Right lobe of liver (tissue), 6 donors: ENCODE measurements around the gene CCNF. TPM values are rescaled to one million over a fixed set of nuclear protein-coding genes. Genes with fewer than 3 reads are reported as not detected.

Source experiments
- ATAC-seq, 4 donors: fragments of 200-7000 bp; cut with Tn5 transposase; one replicate each; pipeline ENCODE4 v1.9.1; 2020; ENCODE audit warnings: mild to moderate bottlenecking in 4 of 4, moderate library complexity in 4 of 4
- DNase-seq, 3 donors: peaks; one replicate each; pipeline ENCODE4 v3.0.0-alpha.2; 2020
- H3K27ac ChIP-seq, 3 donors: fragments of 200-600 bp; one replicate each; pipeline ENCODE4 v1.8.0; 2022
- H3K27me3 ChIP-seq, 2 donors: fragments of 200-600 bp; one replicate each; pipeline ENCODE4 v1.8.0; 2022
- H3K36me3 ChIP-seq, 4 donors: fragments of 200-600 bp; sonication (generic) in 1 of 4; one replicate each; pipeline versions ENCODE4 v1.5.1 to v1.8.0; 2017 to 2022; ENCODE audit warnings: control low read depth in 1 of 4
- H3K4me1 ChIP-seq, 4 donors: fragments of 200-600 bp; sonication (generic) in 1 of 4; one replicate each; pipeline versions ENCODE4 v1.5.1 to v1.8.0; 2017 to 2022; ENCODE audit warnings: control low read depth in 1 of 4
- H3K4me3 ChIP-seq, 3 donors: fragments of 200-600 bp; one replicate each; pipeline ENCODE4 v1.8.0; 2022
- H3K9me3 ChIP-seq, 4 donors: fragments of 200-600 bp; sonication (generic) in 1 of 4; one replicate each; pipeline versions ENCODE4 v1.5.1 to v1.8.0; 2017 to 2022; ENCODE audit warnings: control low read depth in 1 of 4
- CTCF ChIP-seq, 4 donors: fragments of 200-600 bp in 3 of 4; fragments of 450-650 bp in 1 of 4; IDR thresholded peaks; one replicate each; pipeline versions ENCODE4 v1.5.1 to v1.8.0; 2016 to 2022; ENCODE audit warnings: antibody characterized with exemption in 4 of 4, mild to moderate bottlenecking in 2 of 4
- POLR2A ChIP-seq: fragments of 450-650 bp; IDR thresholded peaks from one replicate; pipeline ENCODE4 v1.6.1; 2017; ENCODE audit warnings: antibody characterized with exemption, mild to moderate bottlenecking
- WGBS: methylation state at CpG from one replicate; pipeline ENCODE4 v1.1.6; 2018; ENCODE audit warnings: low coverage, low lambda C conversion rate; ENCODE audit not compliant: insufficient coverage; ENCODE audit errors: missing lambda C conversion rate; 5-methylcytosine and 5-hydroxymethylcytosine counted together
- intact Hi-C, 2 donors: fragments of 100-400 bp; cut with DNase I; formaldehyde crosslinking; loops; one replicate each; pipeline versions ENCODE4 v1.11.2 to v1.14.1; 2022
- total RNA-seq, 6 experiments: library from RNA; depleted of rRNA in 2 of 6; stranded (reverse); fragments of >200 nt in 2 of 6; fragmentation: NEBNext Ultra II Directional in 3 of 6; extraction: Animal tissue kit (Norgen Biotek cat#: 25700) in 3 of 6; gene quantifications; one replicate each; pipeline versions ENCODE4 v1.1.0 to v1.2.4, GENCODE V29; 2016 to 2023
- donor health status: DM: no; HTN: yes; CAD: no.
- donor health status: DM: no; HTN: no; CAD: no.
- donor health status: DM: no; HTN: no; CAD: no.
- donor health status: DM: no; HTN: yes; CAD: no.
- donor health status: DM: no; HTN: yes; CAD: no.

The CCNF gene
- total RNA-seq, 6 experiments from 2014 or later: 1.3 to 2.7 (median 1.7) TPM

- TF ChIP-seq POLR2A (no peak), CTCF (IDR thresholded peaks at IDR 0.05) (no peak)
- H3K27me3 ChIP-seq: no peaks in the 10 kb centered on the region
- H3K4me3 ChIP-seq: peak overlapping the region in 1 of 3 donors; percentile 89
- ATAC-seq: no peak
- no peaks in the 10 kb centered on the region for H3K9me3 ChIP-seq
- WGBS: 18% methylated on average over 2 of the region's 49 CpGs
- DNase-seq: peak in 1 of 3 donors; percentile 56
- intact Hi-C loops: no loop called here
- no peak overlapping the region for H3K27ac ChIP-seq
- H3K4me1 ChIP-seq: peaks cover 0 to 72% (median 24%) of the 10 kb centered on the region in 4 donors
- no peaks in the 10 kb centered on the region for H3K36me3 ChIP-seq
Measured at GRCh38 chr16:2473446-2473926, 44.2 kb downstream of the CCNF start.

- peaks cover 0 to 64% (median 24%) of the 10 kb centered on the region in 4 donors for H3K4me1 ChIP-seq
- H3K4me3 ChIP-seq: peak overlapping the region; percentile 76 to 89 (median 79)
- H3K36me3 ChIP-seq: no peaks in the 10 kb centered on the region
- WGBS: no CpG with 5 or more reads among the region's 100 CpGs
- peak; percentile 42 to 65 (median 50) for ATAC-seq
- DNase-seq: peak; percentile 66 to 69 (median 68)
- intact Hi-C loops: no loop called here
- peak overlapping the region; percentile 77 to 87 (median 77) for H3K27ac ChIP-seq
- TF ChIP-seq CTCF (IDR thresholded peaks at IDR 0.05) (peak; percentile 14 to 63 (median 40)), POLR2A (no peak)
- H3K9me3 ChIP-seq: no peaks in the 10 kb centered on the region
- no peaks in the 10 kb centered on the region for H3K27me3 ChIP-seq
Measured at GRCh38 chr16:2473999-2474876, 45.0 kb downstream of the CCNF start.

GRCh38 chr16:2474877-2475412, 45.7 kb downstream of the CCNF start, which contains the start of gene TBC1D24:
TBC1D24 (plus strand) TSS chr16:2475127; CDS start chr16:2496149, 21,022 bp downstream.
- 0% methylated on average over 5 of the region's 77 CpGs for WGBS
- Histone ChIP-seq H3K4me1 (peaks cover 0 to 61% (median 24%) of the 10 kb centered on the region in 4 donors), H3K27me3 (no peaks in the 10 kb centered on the region)

More at GRCh38 chr16:2474877-2475412, 45.7 kb downstream of the CCNF start, which contains the start of gene TBC1D24:
- intact Hi-C loops: no loop called here
- peak; percentile 65 to 77 (median 70) for ATAC-seq
- peak within 1 kb of the TSS; percentile 76 to 89 (median 79) for H3K4me3 ChIP-seq
- no peaks in the 10 kb centered on the region for H3K9me3 ChIP-seq
- H3K27ac ChIP-seq: peak within 1 kb of the TSS; percentile 77 to 87 (median 77)
- peak; percentile 90 to 91 (median 91) for DNase-seq
- no peaks in the 10 kb centered on the region for H3K36me3 ChIP-seq
- TF ChIP-seq CTCF (IDR thresholded peaks at IDR 0.05) (no peak), POLR2A (peak; percentile 72)
